HEK293T (cell line): ENCODE measurements around the gene SNAI3.

Experiments used
- CTCF ChIA-PET: fragments of 350-600 bp; formaldehyde crosslinking; extraction: SDS; loops from one replicate; lab custom pipeline; 2021; ENCODE audit warnings: antibody characterized with exemption, inconsistent platforms; lab: Yijun Ruan, JAX
- POLR2A ChIA-PET: fragments of 350-600 bp; formaldehyde crosslinking; extraction: SDS; loops from one replicate; lab custom pipeline; 2020; ENCODE audit warnings: antibody characterized with exemption, inconsistent platforms; lab: Yijun Ruan, JAX
- DNase-seq: peaks from one replicate; pipeline ENCODE4 v3.0.0; 2012; ENCODE audit warnings: mixed read lengths; ENCODE audit errors: extremely low spot score
- ARNT ChIP-seq: fragments of 450-650 bp; IDR thresholded peaks from 2 replicates; pipeline ENCODE4 v1.6.1; 2017; ENCODE audit warnings: mild to moderate bottlenecking
- BHLHE40 ChIP-seq: fragments of 450-650 bp; IDR thresholded peaks from 2 replicates; pipeline ENCODE4 v1.6.1; 2016; ENCODE audit warnings: mild to moderate bottlenecking, moderate library complexity, borderline replicate concordance
- CTBP1 ChIP-seq: fragments of 450-650 bp; IDR thresholded peaks from 2 replicates; pipeline ENCODE4 v1.6.1; 2016; ENCODE audit warnings: borderline replicate concordance
- ELF4 ChIP-seq: fragments of 450-650 bp; IDR thresholded peaks from 2 replicates; pipeline ENCODE4 v1.6.1; 2017; ENCODE audit warnings: antibody characterized with exemption
- FOXA1 ChIP-seq: fragments of 450-650 bp; IDR thresholded peaks from 2 replicates; pipeline ENCODE4 v1.6.1; 2016; ENCODE audit warnings: mild to moderate bottlenecking
- FOXK2 ChIP-seq: fragments of 450-650 bp; IDR thresholded peaks from 2 replicates; pipeline ENCODE4 v1.6.1; 2016; ENCODE audit warnings: mild to moderate bottlenecking
- FOXM1 ChIP-seq: fragments of 450-650 bp; IDR thresholded peaks from 2 replicates; pipeline ENCODE4 v1.6.1; 2017; ENCODE audit warnings: mild to moderate bottlenecking, borderline replicate concordance
- HDGF ChIP-seq: fragments of 450-650 bp; IDR thresholded peaks from 2 replicates; pipeline ENCODE4 v1.6.1; 2017; ENCODE audit warnings: antibody characterized with exemption, borderline replicate concordance
- L3MBTL2 ChIP-seq: fragments of 450-650 bp; conservative IDR thresholded peaks from 2 replicates; pipeline ENCODE4 v1.6.1; 2016; ENCODE audit warnings: mild to moderate bottlenecking
- LEF1 ChIP-seq: fragments of 450-650 bp; IDR thresholded peaks from 2 replicates; pipeline ENCODE4 v1.6.1; 2017; ENCODE audit warnings: mild to moderate bottlenecking, borderline replicate concordance
- NFRKB ChIP-seq: fragments of 450-650 bp; IDR thresholded peaks from 2 replicates; pipeline ENCODE4 v1.6.1; 2016; ENCODE audit warnings: mild to moderate bottlenecking, moderate library complexity
- PKNOX1 ChIP-seq: fragments of 450-650 bp; IDR thresholded peaks from 2 replicates; pipeline ENCODE4 v1.6.1; 2016
- SP1 ChIP-seq: fragments of 450-650 bp; IDR thresholded peaks from 2 replicates; pipeline ENCODE4 v1.6.1; 2017
- SUZ12 ChIP-seq: fragments of 450-650 bp; IDR thresholded peaks from 2 replicates; pipeline ENCODE4 v1.6.1; 2016; ENCODE audit warnings: mild to moderate bottlenecking
- TARDBP ChIP-seq: fragments of 450-650 bp; IDR thresholded peaks from 2 replicates; pipeline ENCODE4 v1.6.1; 2016
- ZNF384 ChIP-seq: fragments of 450-650 bp; IDR thresholded peaks from 2 replicates; pipeline ENCODE4 v1.6.1; 2016

SNAI3 gene

GRCh38 chr16:88656291-88656980 is 29.9 kb downstream of the SNAI3 start:
- POLR2A ChIA-PET, result no interaction called here
- CTCF ChIA-PET, result no interaction called here
- no peak for DNase-seq
- TF ChIP-seq HDGF (no peak), FOXA1 (no peak), SP1 (no peak), TARDBP (no peak), FOXK2 (no peak), L3MBTL2 (no peak), BHLHE40 (no peak), FOXM1 (no peak), ELF4 (no peak), CTBP1 (no peak), LEF1 (no peak), NFRKB (no peak), ZNF384 (no peak), SUZ12 (no peak), PKNOX1 (no peak), ARNT (no peak)

- DNase-seq, result no peak
- TF ChIP-seq HDGF, result no peak
- TF ChIP-seq FOXK2, result no peak
- no peak for TF ChIP-seq CTBP1
- TF ChIP-seq TARDBP, result no peak
- no peak for TF ChIP-seq SUZ12
- no peak for TF ChIP-seq ZNF384
- no peak for TF ChIP-seq FOXA1
- ChIA-PET POLR2A (no interaction called here), CTCF (no interaction called here)
These were observed 30.5 kb downstream of the SNAI3 start for GRCh38 chr16:88655733-88656281.

- TF ChIP-seq FOXA1 (no peak), ARNT (no peak), FOXM1 (no peak), L3MBTL2 (no peak), CTBP1 (no peak), SUZ12 (no peak), TARDBP (no peak), PKNOX1 (no peak), ELF4 (no peak), BHLHE40 (no peak)
- ChIA-PET CTCF (no interaction called here), POLR2A (no interaction called here)
- DNase-seq, result no peak
These were observed 31.1 kb downstream of the SNAI3 start for GRCh38 chr16:88655053-88655732.

GRCh38 chr16:88654363-88655052 is 31.8 kb downstream of the SNAI3 start:
- no peak for DNase-seq
- ChIA-PET CTCF (no interaction called here), POLR2A (no interaction called here)
- TF ChIP-seq FOXK2 (no peak), SUZ12 (no peak), TARDBP (no peak), LEF1 (no peak), CTBP1 (no peak), FOXM1 (no peak)

GRCh38 chr16:88653596-88654362 is 32.5 kb downstream of the SNAI3 start:
- no peak for DNase-seq
- TF ChIP-seq ELF4 (no peak), SUZ12 (no peak), CTBP1 (no peak), SP1 (no peak), ZNF384 (no peak)
- POLR2A ChIA-PET, result no interaction called here
- CTCF ChIA-PET, result no interaction called here

GRCh38 chr16:88653101-88653500 is 33.2 kb downstream of the SNAI3 start:
- ChIA-PET POLR2A (interaction anchor here (0.7 kb wide), 1 partner anchor 10 kb away, joined by 3 read pairs; the partner anchor contains the start of gene MVD), CTCF (no interaction called here)
- no peak for DNase-seq
- no peak for TF ChIP-seq FOXM1
- no peak for TF ChIP-seq LEF1
- no peak for TF ChIP-seq L3MBTL2
- TF ChIP-seq ELF4, result no peak
- no peak for TF ChIP-seq FOXK2
- no peak for TF ChIP-seq SP1
- no peak for TF ChIP-seq ZNF384
- TF ChIP-seq SUZ12, result no peak
- TF ChIP-seq BHLHE40, result no peak
- no peak for TF ChIP-seq PKNOX1
- no peak for TF ChIP-seq ARNT
- no peak for TF ChIP-seq CTBP1
- TF ChIP-seq HDGF, result no peak
- no peak for TF ChIP-seq NFRKB
- TF ChIP-seq FOXA1, result no peak
- no peak for TF ChIP-seq TARDBP
